HEK293T (cell line): ENCODE measurements around the gene HOXC5.
A peak's percentile ranks its signal among the peaks of the same experiment; 100 is the strongest.

Source experiments
- CTCF ChIA-PET: fragments of 350-600 bp; formaldehyde crosslinking; extraction: SDS; loops from one replicate; lab custom pipeline; 2021; ENCODE audit warnings: antibody characterized with exemption, inconsistent platforms; lab: Yijun Ruan, JAX
- POLR2A ChIA-PET: fragments of 350-600 bp; formaldehyde crosslinking; extraction: SDS; loops from one replicate; lab custom pipeline; 2020; ENCODE audit warnings: antibody characterized with exemption, inconsistent platforms; lab: Yijun Ruan, JAX
- DNase-seq: peaks from one replicate; pipeline ENCODE4 v3.0.0; 2012; ENCODE audit warnings: mixed read lengths; ENCODE audit errors: extremely low spot score
- ARNT ChIP-seq: fragments of 450-650 bp; IDR thresholded peaks from 2 replicates; pipeline ENCODE4 v1.6.1; 2017; ENCODE audit warnings: mild to moderate bottlenecking
- BHLHE40 ChIP-seq: fragments of 450-650 bp; IDR thresholded peaks from 2 replicates; pipeline ENCODE4 v1.6.1; 2016; ENCODE audit warnings: mild to moderate bottlenecking, moderate library complexity, borderline replicate concordance
- CTBP1 ChIP-seq: fragments of 450-650 bp; IDR thresholded peaks from 2 replicates; pipeline ENCODE4 v1.6.1; 2016; ENCODE audit warnings: borderline replicate concordance
- ELF4 ChIP-seq: fragments of 450-650 bp; IDR thresholded peaks from 2 replicates; pipeline ENCODE4 v1.6.1; 2017; ENCODE audit warnings: antibody characterized with exemption
- FOXA1 ChIP-seq: fragments of 450-650 bp; IDR thresholded peaks from 2 replicates; pipeline ENCODE4 v1.6.1; 2016; ENCODE audit warnings: mild to moderate bottlenecking
- FOXK2 ChIP-seq: fragments of 450-650 bp; IDR thresholded peaks from 2 replicates; pipeline ENCODE4 v1.6.1; 2016; ENCODE audit warnings: mild to moderate bottlenecking
- FOXM1 ChIP-seq: fragments of 450-650 bp; IDR thresholded peaks from 2 replicates; pipeline ENCODE4 v1.6.1; 2017; ENCODE audit warnings: mild to moderate bottlenecking, borderline replicate concordance
- HDGF ChIP-seq: fragments of 450-650 bp; IDR thresholded peaks from 2 replicates; pipeline ENCODE4 v1.6.1; 2017; ENCODE audit warnings: antibody characterized with exemption, borderline replicate concordance
- L3MBTL2 ChIP-seq: fragments of 450-650 bp; conservative IDR thresholded peaks from 2 replicates; pipeline ENCODE4 v1.6.1; 2016; ENCODE audit warnings: mild to moderate bottlenecking
- LEF1 ChIP-seq: fragments of 450-650 bp; IDR thresholded peaks from 2 replicates; pipeline ENCODE4 v1.6.1; 2017; ENCODE audit warnings: mild to moderate bottlenecking, borderline replicate concordance
- NFRKB ChIP-seq: fragments of 450-650 bp; IDR thresholded peaks from 2 replicates; pipeline ENCODE4 v1.6.1; 2016; ENCODE audit warnings: mild to moderate bottlenecking, moderate library complexity
- PKNOX1 ChIP-seq: fragments of 450-650 bp; IDR thresholded peaks from 2 replicates; pipeline ENCODE4 v1.6.1; 2016
- SP1 ChIP-seq: fragments of 450-650 bp; IDR thresholded peaks from 2 replicates; pipeline ENCODE4 v1.6.1; 2017
- SUZ12 ChIP-seq: fragments of 450-650 bp; IDR thresholded peaks from 2 replicates; pipeline ENCODE4 v1.6.1; 2016; ENCODE audit warnings: mild to moderate bottlenecking
- TARDBP ChIP-seq: fragments of 450-650 bp; IDR thresholded peaks from 2 replicates; pipeline ENCODE4 v1.6.1; 2016
- ZNF384 ChIP-seq: fragments of 450-650 bp; IDR thresholded peaks from 2 replicates; pipeline ENCODE4 v1.6.1; 2016

Gene HOXC5

GRCh38 chr12:54017027-54017788 is 15.6 kb upstream of the HOXC5 start:
- POLR2A ChIA-PET: interaction anchor here (0.8 to 2.9 kb wide), 22 partner anchors 9 to 342 kb away, joined by 3 to 26 read pairs (median 4); partner anchors contain the start of genes CBX5, HNRNPA1, HOXC4 and HOXC5
- CTCF ChIA-PET: interaction anchor here (0.6 to 2.3 kb wide), 8 partner anchors 8 to 191 kb away, joined by 3 to 13 read pairs (median 4); partner anchors contain the start of gene HOXC8
- no peak for DNase-seq

GRCh38 chr12:54017878-54018467 is 14.9 kb upstream of the HOXC5 start:
- peak; percentile 90 for DNase-seq
- ChIA-PET CTCF (interaction anchor here (0.8 to 2.3 kb wide), 5 partner anchors 9 to 190 kb away, joined by 3 to 6 read pairs (median 3); partner anchors contain the start of gene HOXC8), POLR2A (interaction anchor here (0.9 to 2.9 kb wide), 15 partner anchors 9 to 341 kb away, joined by 3 to 26 read pairs (median 5); partner anchors contain the start of genes CBX5, HNRNPA1, HOXC4 and HOXC5)
- TF ChIP-seq ZNF384 (no peak), PKNOX1 (0 out of 2 replicates have a peak, but pooled peaks have one; percentile 10), TARDBP (no peak), ARNT (no peak)

More at GRCh38 chr12:54017027-54017788, 15.6 kb upstream of the HOXC5 start:
- TF ChIP-seq PKNOX1 (peak; percentile 91), BHLHE40 (no peak), L3MBTL2 (no peak), HDGF (no peak), CTBP1 (no peak)

GRCh38 chr12:54018468-54018984 is 14.3 kb upstream of the HOXC5 start:
- ChIA-PET POLR2A (interaction anchor here (1.4 to 2.9 kb wide), 2 partner anchors 8 to 341 kb away, joined by 3 to 26 read pairs; partner anchors contain the start of gene HOXC6), CTCF (no interaction called here)
- DNase-seq: no peak

GRCh38 chr12:54019091-54019811 is 13.6 kb upstream of the HOXC5 start:
- ChIA-PET POLR2A (no interaction called here), CTCF (no interaction called here)
- TF ChIP-seq HDGF (no peak), FOXK2 (no peak), FOXA1 (no peak), ELF4 (no peak), LEF1 (no peak)
- no peak for DNase-seq

More at GRCh38 chr12:54018468-54018984, 14.3 kb upstream of the HOXC5 start:
- TF ChIP-seq ZNF384 (no peak), L3MBTL2 (peak; percentile 32; the same call in 1 of the 2 replicates)

GRCh38 chr12:54019924-54020590 is 12.8 kb upstream of the HOXC5 start:
- TF ChIP-seq HDGF (0 out of 2 replicates have a peak, but pooled peaks have one; percentile 21), ELF4 (no peak)
- DNase-seq: no peak
- ChIA-PET POLR2A (interaction anchor here (1.1 kb wide), 1 partner anchor 11 kb away, joined by 3 read pairs; the partner anchor contains the start of gene HOXC8), CTCF (no interaction called here)

GRCh38 chr12:54020591-54021405 is 12.1 kb upstream of the HOXC5 start:
- POLR2A ChIA-PET: interaction anchor here (1.1 to 1.4 kb wide), 2 partner anchors 12 to 32 kb away, joined by 3 read pairs; partner anchors contain the start of gene HOXC8
- no peak for DNase-seq
- TF ChIP-seq FOXA1 (no peak), SUZ12 (no peak), TARDBP (no peak), ARNT (no peak), NFRKB (no peak), CTBP1 (no peak), ELF4 (no peak), BHLHE40 (no peak), FOXK2 (no peak), HDGF (no peak), ZNF384 (no peak), FOXM1 (no peak), SP1 (no peak), L3MBTL2 (no peak), LEF1 (no peak), PKNOX1 (no peak)
- CTCF ChIA-PET: interaction anchor here (1.0 to 1.3 kb wide), 2 partner anchors 12 to 117 kb away, joined by 3 to 4 read pairs; partner anchors contain the start of gene HOXC5
